Mammary epithelial cell (primary cell): ENCODE results near the gene CDX2.

Experiments used
- CTCF ChIP-seq, 2 donors: IDR thresholded peaks in 1 of 2; conservative IDR thresholded peaks in 1 of 2; 2 replicates each; pipeline ENCODE4 v1.5.1; 2011 to 2012; ENCODE audit warnings: inconsistent platforms in 2 of 2, low read length in 2 of 2, mild to moderate bottlenecking in 2 of 2, control low read depth in 1 of 2, low read depth in 1 of 2; ENCODE audit not compliant: insufficient read depth in 1 of 2; ENCODE audit errors: extremely low read depth in 1 of 2
- EZH2 ChIP-seq: IDR thresholded peaks from 2 replicates; pipeline ENCODE4 v1.6.1; 2012; ENCODE audit warnings: low read length, inconsistent platforms, borderline replicate concordance

- TF ChIP-seq CTCF (conservative IDR thresholded peaks at IDR 0.05 in 1 of 2, IDR thresholded peaks at IDR 0.05 in 1 of 2; ENCODE audit: extremely low read depth in 1 of 2, insufficient read depth in 1 of 2, low read depth in 1 of 2, low read length in 2 of 2) (no peak), EZH2 (no peak)
Observed at GRCh38 chr13:27922883-27923612, 46.1 kb downstream of the CDX2 start.
